HG02973 (cell line): ENCODE measurements around the gene ZNF586.
"Not testable (repeated sequence)": the region's sequence is repeated elsewhere in the genome, so short reads cannot be mapped to it uniquely, and the experiment has no call there.

Experiments
- ATAC-seq: cut with Tn5 transposase; IDR thresholded peaks from one replicate; pipeline ENCODE4 v1.9.1; 2021; ENCODE audit warnings: moderate library complexity; ENCODE audit not compliant: unreplicated experiment

ZNF586 gene

DNA sequence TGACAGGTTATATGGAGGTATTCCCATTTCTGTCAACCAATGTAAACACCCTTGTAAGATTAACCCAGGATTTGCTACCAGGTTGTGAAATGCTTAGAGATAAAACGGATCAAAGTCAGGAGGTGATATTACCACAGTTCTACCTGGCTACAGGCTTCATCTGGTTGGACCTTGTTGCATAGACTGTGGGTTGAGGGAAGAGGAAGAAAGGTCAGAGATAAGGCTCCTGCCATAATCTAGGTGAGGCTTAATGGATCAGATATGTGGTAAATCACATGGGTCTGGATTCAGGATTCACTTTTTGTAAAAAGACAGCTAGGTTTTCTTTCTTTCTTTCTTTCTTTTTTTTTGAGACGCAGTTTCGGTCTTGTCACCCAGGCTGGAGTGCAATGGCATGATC, 52.0 kb downstream of the ZNF586 start:
- ATAC-seq = not testable (repeated sequence)

- not testable (repeated sequence) for ATAC-seq
Observed at GRCh38 chr19:57823155-57823554, 53.7 kb downstream of the ZNF586 start.

DNA sequence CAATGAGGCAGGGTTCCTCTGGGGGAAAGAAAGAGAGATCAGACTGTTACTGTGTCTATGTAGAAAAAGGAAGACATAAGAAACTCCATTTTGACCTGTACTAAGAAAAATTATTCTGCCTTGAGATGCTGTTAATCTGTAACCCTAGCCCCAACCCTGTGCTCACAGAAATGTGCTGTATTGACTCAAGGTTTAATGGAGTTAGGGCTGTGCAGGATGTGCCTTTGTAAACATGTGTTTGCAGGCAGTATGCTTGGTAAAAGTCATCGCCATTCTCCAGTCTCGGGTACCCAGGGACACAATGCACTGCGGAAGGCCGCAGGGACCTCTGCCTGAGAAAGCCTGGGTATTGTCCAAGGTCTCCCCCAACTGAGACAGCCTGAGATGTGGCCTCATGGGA, 54.1 kb downstream of the ZNF586 start:
- not testable (repeated sequence) for ATAC-seq

DNA sequence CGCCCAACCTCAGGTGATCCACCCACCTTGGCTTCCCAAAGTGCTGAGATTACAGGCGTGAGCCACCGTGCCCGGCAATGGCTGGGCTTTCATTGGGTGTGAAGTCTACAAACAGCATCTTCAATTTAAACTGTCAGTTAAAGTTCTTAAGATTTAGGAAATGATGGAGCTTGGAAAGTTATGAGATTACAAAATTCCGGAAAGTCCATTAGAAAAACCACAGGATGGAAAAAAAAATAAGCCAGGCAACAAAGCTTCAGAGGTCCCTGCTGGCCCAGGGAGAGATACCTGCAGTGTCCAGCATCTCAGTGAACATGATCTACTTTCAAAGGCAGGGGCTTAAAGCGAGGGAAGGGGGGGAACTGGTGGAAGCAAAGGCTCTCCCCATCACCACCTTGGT, 56.0 kb downstream of the ZNF586 start:
- ATAC-seq = no peak

DNA sequence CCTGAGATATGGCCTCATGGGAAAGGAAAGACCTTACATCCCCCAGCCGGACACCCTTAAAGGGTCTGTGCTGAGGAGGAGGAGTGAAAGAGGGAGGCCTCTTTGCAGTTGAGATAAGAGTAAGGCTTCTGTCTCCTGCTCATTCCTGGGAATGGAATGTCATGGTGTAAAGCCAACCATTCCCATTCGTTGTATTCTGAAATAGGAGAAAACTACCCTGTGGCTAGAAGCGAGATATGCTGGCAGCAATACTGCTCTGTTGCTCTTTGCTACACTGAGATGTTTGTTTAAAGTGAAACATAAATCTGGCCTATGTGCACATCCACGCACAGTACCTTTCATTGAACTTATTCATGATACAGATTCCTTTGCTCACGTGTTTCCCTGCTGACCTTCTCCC, 59.8 kb downstream of the ZNF586 start:
- no peak for ATAC-seq

DNA sequence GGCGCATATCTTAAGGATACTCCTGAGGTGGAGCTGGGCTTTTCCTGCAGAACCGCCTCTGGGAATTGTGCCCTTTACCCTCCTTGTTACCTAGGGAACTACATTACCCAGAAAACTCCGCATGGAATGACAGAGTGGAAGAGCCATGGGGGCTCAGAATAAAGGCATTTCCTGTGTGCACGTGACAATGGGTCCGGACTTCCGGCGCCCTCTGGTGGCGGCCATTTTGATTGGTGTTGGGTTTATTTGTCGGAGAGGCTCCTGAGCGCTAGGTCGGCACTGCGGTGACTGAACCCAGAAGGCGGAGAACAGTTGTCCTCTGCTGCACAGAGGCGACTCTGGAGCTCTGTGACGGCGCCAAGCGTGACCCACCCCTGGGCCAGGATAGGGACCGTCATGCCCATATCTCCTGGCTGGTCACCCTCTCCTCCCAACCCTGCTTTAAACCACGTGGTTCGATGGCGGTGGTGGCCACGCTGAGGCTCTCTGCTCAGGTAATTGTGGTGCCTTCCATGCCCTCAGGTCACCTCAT, 60.7 kb downstream of the ZNF586 start, which contains the start of gene ZNF587B:
ZNF587B (plus strand) TSS at position 229 of the 532 bp plus-strand sequence; CDS start at position 459, 230 bp downstream.
- no peak for ATAC-seq
